Superior temporal gyrus (tissue), 1 donor: ENCODE results near the gene KRT16.
"Not testable (repeated sequence)": the region's sequence is repeated elsewhere in the genome, so short reads cannot be mapped to it uniquely, and the experiment has no call there.

Experiments
- DNase-seq: peaks from one replicate; pipeline ENCODE4 v3.0.0-alpha.2; 2016; ENCODE audit errors: extremely low spot score

KRT16 gene

GRCh38 chr17:41615454-41615853, 2.9 kb upstream of the KRT16 start:
- no peak for DNase-seq

GRCh38 chr17:41614767-41615166, 2.2 kb upstream of the KRT16 start:
- DNase-seq: not testable (repeated sequence)

GRCh38 chr17:41614098-41614497, 1.5 kb upstream of the KRT16 start:
- no peak for DNase-seq

GRCh38 chr17:41613277-41614082, 913 bp upstream of the KRT16 start:
- no peak for DNase-seq

- no peak for DNase-seq
Observed at GRCh38 chr17:41610965-41611640, 1.5 kb downstream of the KRT16 start.

GRCh38 chr17:41610061-41610517, 2.5 kb downstream of the KRT16 start:
- not testable (repeated sequence) for DNase-seq

- DNase-seq: not testable (repeated sequence)
Observed at GRCh38 chr17:41606930-41607329, 5.6 kb downstream of the KRT16 start.

GRCh38 chr17:41602524-41602923, 10.0 kb downstream of the KRT16 start:
- no peak for DNase-seq

- no peak for DNase-seq
Observed at GRCh38 chr17:41600318-41600717, 12.2 kb downstream of the KRT16 start.

GRCh38 chr17:41599680-41600079, 12.9 kb downstream of the KRT16 start:
- no peak for DNase-seq

GRCh38 chr17:41595585-41595984, 17.0 kb downstream of the KRT16 start:
- DNase-seq: no peak

GRCh38 chr17:41594363-41594915, 18.1 kb downstream of the KRT16 start:
- no peak for DNase-seq

GRCh38 chr17:41593306-41593981, 19.1 kb downstream of the KRT16 start:
- no peak for DNase-seq

- no peak for DNase-seq
Observed at GRCh38 chr17:41592601-41593305, 19.8 kb downstream of the KRT16 start.

GRCh38 chr17:41589301-41589700, 23.3 kb downstream of the KRT16 start:
- DNase-seq: no peak

- DNase-seq: no peak
Observed at GRCh38 chr17:41588126-41588810, 24.3 kb downstream of the KRT16 start.

- no peak for DNase-seq
Observed at GRCh38 chr17:41586863-41587495, 25.6 kb downstream of the KRT16 start, which contains the start of gene KRT14. TSS of gene KRT14 (minus strand) at chr17:41586895. CDS start at chr17:41586834, 61 bp downstream.

- no peak for DNase-seq
Observed at GRCh38 chr17:41585301-41586056, 27.1 kb downstream of the KRT16 start.

GRCh38 chr17:41584331-41584927, 28.1 kb downstream of the KRT16 start:
- not testable (repeated sequence) for DNase-seq
